GM21423 (cell line): ENCODE results near the gene CES5A.
"Not testable (repeated sequence)": the region's sequence is repeated elsewhere in the genome, so short reads cannot be mapped to it uniquely, and the experiment has no call there.

Experiments
- ATAC-seq: cut with Tn5 transposase; IDR thresholded peaks from one replicate; pipeline ENCODE4 v1.9.1; 2021; ENCODE audit warnings: mild to moderate bottlenecking, moderate library complexity; ENCODE audit not compliant: unreplicated experiment

The CES5A gene

GRCh38 chr16:55876854-55877253, 1.7 kb upstream of the CES5A start:
- no peak for ATAC-seq

- ATAC-seq, result no peak
These were observed 2.1 kb downstream of the CES5A start for GRCh38 chr16:55873122-55873521.

- no peak for ATAC-seq
These were observed 3.0 kb downstream of the CES5A start for GRCh38 chr16:55872130-55872529.

GRCh38 chr16:55871411-55872038, 3.6 kb downstream of the CES5A start:
- ATAC-seq, result no peak

- no peak for ATAC-seq
These were observed 6.2 kb downstream of the CES5A start for GRCh38 chr16:55868980-55869379.

- ATAC-seq, result no peak
These were observed 7.0 kb downstream of the CES5A start for GRCh38 chr16:55868137-55868536.

- ATAC-seq, result no peak
These were observed 13.9 kb downstream of the CES5A start for GRCh38 chr16:55861288-55861687.

- not testable (repeated sequence) for ATAC-seq
These were observed 17.5 kb downstream of the CES5A start for GRCh38 chr16:55857650-55858049.

- ATAC-seq, result no peak
These were observed 18.2 kb downstream of the CES5A start for GRCh38 chr16:55856950-55857349.

- ATAC-seq, result no peak
These were observed 22.1 kb downstream of the CES5A start for GRCh38 chr16:55853114-55853513.

GRCh38 chr16:55849536-55849935, 25.6 kb downstream of the CES5A start:
- ATAC-seq, result no peak

- no peak for ATAC-seq
These were observed 28.4 kb downstream of the CES5A start for GRCh38 chr16:55846598-55847346.

GRCh38 chr16:55843105-55843395, 32.1 kb downstream of the CES5A start:
- no peak for ATAC-seq

- no peak for ATAC-seq
These were observed 32.6 kb downstream of the CES5A start for GRCh38 chr16:55842369-55843104.

GRCh38 chr16:55839115-55839514, 36.1 kb downstream of the CES5A start:
- ATAC-seq, result no peak

- ATAC-seq, result no peak
These were observed 39.0 kb downstream of the CES5A start for GRCh38 chr16:55836158-55836611.

- ATAC-seq, result no peak
These were observed 39.6 kb downstream of the CES5A start for GRCh38 chr16:55835581-55835980.

- ATAC-seq, result not testable (repeated sequence)
These were observed 40.0 kb downstream of the CES5A start for GRCh38 chr16:55835173-55835572.

GRCh38 chr16:55834049-55834448, 41.1 kb downstream of the CES5A start:
- ATAC-seq, result peak; percentile 67

GRCh38 chr16:55832773-55833691, 42.1 kb downstream of the CES5A start, which contains the start of gene CES1:
Gene CES1 (minus strand): TSS chr16:55833096. CDS start chr16:55833055, 41 bp downstream.
- ATAC-seq, result no peak

- ATAC-seq, result no peak
These were observed 42.8 kb downstream of the CES5A start for GRCh38 chr16:55832425-55832772.
